Activated T-cell treated with anti-CD3 and anti-CD28 coated beads, Interleukin-2, amount 50 U/mL, for 1 hour (primary cell): ENCODE measurements around the gene MKX.
A peak's percentile ranks its signal among the peaks of the same experiment; 100 is the strongest.

Source experiments
- DNase-seq: peaks from one replicate; pipeline ENCODE4 v3.0.0-alpha.2; 2020

Gene MKX

GRCh38 chr10:27741173-27742091 is 4.2 kb downstream of the MKX start:
- peak; percentile 17 for DNase-seq

GRCh38 chr10:27736396-27736795 is 9.2 kb downstream of the MKX start:
- DNase-seq = no peak

DNA sequence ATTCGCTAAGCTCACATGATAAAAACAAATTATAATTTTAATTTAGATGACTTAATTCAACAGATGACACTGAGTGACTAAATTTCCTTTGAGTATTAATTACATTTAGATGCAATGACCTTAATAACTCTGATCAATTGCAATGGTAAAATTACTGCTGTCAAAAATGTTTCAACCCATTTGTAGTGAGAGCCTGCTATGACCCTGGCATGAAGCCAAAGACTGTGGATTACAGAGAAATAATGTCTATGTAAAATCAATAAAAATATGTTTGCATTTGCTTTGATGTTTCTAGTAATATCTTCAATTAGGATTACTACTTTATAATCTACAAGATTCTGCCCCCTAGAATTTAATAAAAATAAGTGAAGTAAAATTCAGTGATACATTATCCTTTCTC is 15.6 kb downstream of the MKX start:
- no peak for DNase-seq

GRCh38 chr10:27728338-27728737 is 17.3 kb downstream of the MKX start:
- no peak for DNase-seq

- DNase-seq = no peak
These were observed 21.3 kb downstream of the MKX start for GRCh38 chr10:27724287-27724686.

- no peak for DNase-seq
These were observed 22.2 kb downstream of the MKX start for GRCh38 chr10:27723436-27723835.

DNA sequence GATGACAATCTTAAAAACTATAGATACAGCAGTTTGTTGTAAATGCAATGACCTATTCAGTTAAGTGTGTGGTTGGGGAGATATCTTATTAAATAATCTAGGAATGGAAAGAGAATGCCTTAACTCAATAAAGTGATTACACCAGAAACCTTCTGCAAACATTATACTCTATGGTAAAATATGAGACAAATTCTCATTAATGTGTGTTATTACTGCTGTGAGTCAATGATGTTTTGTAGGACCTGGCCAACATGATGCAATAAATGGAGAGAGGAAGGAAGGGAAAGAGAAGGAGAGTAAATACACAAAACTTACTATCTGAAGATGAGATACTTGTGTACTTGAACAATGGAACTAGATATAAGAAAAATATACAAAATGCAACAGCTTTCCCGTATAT is 25.1 kb downstream of the MKX start:
- no peak for DNase-seq

DNA sequence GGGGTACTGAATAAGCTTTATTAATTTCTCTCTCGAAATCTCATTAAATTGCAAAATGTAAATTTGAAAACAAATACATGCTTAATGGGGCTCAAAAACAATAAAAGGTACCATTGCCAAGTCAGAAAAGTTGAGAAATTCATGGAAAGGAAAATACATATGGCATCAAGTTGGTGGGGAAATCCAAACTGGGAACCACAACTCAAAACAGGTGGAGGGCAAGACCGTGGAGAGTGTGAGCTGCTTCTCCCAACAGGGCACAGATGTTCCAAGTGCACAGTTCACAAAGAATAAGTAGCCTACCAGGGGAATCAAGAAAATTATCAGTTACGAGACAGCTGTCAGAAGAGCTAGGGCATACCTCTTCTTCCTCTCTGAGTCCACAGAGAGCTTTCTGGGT is 26.6 kb downstream of the MKX start:
- DNase-seq = no peak

- DNase-seq = no peak
These were observed 27.8 kb downstream of the MKX start for GRCh38 chr10:27717861-27718260.

- no peak for DNase-seq
These were observed 28.4 kb downstream of the MKX start for GRCh38 chr10:27717224-27717623.

DNA sequence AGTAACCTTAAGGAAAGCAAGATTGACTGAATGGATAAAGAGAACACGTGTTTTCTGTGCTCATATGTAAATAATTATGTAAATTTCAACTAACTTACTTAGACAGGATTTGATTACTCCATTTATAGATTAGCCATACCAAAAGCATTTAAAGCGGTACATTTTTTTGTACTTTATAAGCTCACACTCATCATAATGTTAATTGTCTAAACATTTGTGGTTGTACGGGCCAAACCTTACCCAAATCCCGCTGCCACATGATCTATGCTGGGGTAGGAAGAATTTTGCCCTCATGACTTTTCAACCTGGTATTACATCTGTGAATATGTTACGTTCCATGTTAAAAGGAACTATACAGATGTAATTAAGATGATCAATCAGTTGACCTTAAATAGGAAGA is 29.1 kb downstream of the MKX start:
- no peak for DNase-seq

GRCh38 chr10:27715505-27715904 is 30.1 kb downstream of the MKX start:
- no peak for DNase-seq

DNA sequence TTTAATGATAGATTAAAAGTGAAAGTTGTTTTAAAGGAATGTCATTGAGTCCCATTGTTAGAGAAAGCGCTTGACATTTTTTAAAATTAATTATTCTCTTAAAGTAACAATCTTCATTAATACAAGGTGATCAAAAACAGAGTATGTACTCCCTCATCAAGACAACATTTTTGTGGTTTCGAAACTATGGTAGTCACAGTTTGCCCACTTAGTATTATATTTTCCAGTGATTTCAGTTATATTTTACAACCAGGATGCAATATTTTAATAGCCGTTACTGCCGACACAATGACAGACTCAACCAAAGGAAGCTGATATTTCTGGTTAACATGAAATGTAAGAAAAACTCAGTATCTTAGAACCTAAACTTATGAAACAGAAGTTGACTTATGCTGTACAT is 31.3 kb downstream of the MKX start:
- no peak for DNase-seq

DNA sequence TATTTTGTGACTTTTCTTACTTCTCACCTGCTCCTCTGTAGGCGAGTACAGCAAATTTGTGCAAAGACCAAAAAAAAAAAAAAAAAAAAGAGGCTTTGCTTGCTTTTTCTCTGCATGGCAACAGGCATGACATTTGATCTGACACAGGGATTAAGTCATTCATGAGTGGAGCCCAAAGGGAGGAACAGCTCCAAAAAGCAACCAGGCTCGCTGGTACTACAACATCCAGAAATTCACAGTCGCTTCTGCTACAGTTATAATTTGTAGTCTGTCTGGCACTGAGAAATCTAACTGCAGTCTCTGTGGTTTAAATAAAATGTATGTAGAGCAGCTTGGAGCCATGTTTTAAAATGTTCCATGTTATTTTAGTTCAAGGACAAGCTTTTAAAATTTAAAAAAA is 31.7 kb downstream of the MKX start:
- no peak for DNase-seq

DNA sequence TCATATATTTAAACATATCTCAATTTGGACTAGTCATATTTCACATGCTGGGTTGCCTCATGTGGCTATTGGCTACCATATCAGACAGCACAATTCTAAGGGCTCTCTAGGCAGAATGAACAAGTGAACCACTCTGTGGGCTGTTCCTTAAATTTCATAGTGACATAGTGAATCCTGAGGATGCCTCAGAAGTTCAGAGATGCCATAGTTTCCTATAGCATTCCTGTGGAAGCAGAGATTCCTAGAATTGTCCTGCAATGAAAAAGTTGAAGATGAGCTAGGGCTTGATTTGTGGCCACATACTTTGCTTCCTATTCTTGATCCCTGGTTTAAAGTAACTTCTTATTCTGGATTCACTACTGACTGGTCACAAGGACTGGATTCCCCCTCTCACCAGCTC is 35.6 kb downstream of the MKX start:
- DNase-seq = no peak

GRCh38 chr10:27709304-27709703 is 36.3 kb downstream of the MKX start:
- no peak for DNase-seq

- no peak for DNase-seq
These were observed 43.6 kb downstream of the MKX start for GRCh38 chr10:27701938-27702537.

DNA sequence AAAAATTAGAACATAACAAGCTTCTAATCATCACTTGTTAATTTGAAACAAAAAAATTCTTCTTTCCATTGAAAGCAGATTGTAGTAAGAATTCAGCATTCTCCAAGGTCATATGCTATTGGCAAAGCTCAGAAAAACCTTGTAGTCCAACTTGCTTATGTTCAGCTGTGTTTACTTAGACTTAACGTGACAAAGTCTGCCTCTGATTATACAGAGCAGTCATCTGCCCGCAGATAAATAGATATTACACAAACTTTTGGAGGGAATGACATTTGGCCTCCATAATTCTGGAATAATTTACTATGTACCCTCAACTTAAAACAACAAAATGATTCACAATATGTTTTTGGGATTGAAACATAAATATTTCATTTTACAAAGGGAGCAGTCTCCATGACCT is 45.8 kb downstream of the MKX start:
- no peak for DNase-seq

DNA sequence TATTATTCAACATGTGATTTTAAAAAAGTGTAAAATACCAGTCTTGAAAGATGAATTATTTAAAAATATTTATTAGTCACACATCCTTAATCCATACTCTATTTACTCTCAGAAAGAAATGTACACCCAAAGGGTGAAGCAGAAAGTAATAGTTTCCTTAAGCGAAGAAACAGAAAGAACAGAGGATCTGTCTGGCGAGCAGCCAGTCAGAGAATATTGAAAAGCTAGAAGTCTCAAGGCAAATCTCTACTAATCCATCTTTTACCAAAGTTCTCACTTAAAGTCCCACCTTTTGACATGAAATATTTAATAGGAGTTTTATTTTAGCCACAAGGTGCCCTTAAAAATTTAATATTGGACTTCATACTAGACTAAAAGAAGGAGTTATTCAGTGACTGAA is 46.7 kb downstream of the MKX start:
- no peak for DNase-seq

DNA sequence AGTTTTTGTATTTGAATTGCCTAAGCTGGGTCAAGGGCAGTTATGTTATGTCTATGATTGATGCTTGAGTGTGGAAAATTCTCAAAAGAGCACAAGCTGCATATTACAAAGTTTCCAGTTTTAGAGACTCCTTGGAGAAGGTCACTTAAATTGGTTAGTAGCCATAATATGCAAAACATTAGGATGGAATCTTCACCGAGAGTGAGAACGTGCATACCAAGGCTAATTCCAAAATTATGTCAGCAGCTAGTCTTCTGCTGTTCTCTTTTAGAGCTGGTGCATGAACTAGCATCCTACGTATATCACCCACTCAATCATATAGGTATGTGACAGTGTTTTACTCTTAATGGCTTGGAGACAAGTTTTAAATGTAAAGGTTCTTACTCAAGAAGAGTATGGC is 49.2 kb downstream of the MKX start:
- no peak for DNase-seq

GRCh38 chr10:27695706-27696105 is 49.9 kb downstream of the MKX start:
- DNase-seq = no peak

GRCh38 chr10:27695088-27695487 is 50.5 kb downstream of the MKX start:
- DNase-seq = no peak

- no peak for DNase-seq
These were observed 53.0 kb downstream of the MKX start for GRCh38 chr10:27692663-27693062.

DNA sequence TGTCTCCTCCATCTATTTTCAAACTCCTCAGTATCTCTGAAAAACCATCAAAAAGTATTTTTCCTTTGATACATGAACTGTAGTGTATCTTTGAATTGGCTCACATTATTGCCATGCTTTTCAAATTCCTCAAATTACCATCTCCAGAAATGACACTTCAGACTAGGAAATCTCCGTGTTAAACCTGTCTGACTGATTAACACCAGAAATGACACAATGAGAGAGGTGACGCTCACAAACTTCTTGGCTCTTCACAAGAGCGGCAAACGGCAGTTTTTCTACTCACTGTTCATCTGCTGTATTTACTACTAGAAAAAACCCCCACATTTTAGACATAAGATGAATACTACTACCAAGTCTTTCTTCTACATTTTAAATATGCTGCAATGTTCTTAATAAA is 56.6 kb downstream of the MKX start:
- DNase-seq = no peak

GRCh38 chr10:27688276-27688675 is 57.3 kb downstream of the MKX start:
- no peak for DNase-seq
